Renal cortex interstitium (tissue), 15 donors: ENCODE data around the gene PDXP. TPM values are rescaled to one million over a fixed set of nuclear protein-coding genes. Genes with fewer than 3 reads are reported as not detected.
"Not testable (repeated sequence)": the region's sequence is repeated elsewhere in the genome, so short reads cannot be mapped to it uniquely, and the experiment has no call there.

ENCODE experiments used
- DNase-seq, 11 donors: peaks; one replicate each; pipeline ENCODE4 v3.0.0-alpha.2; 2013; ENCODE audit warnings: low read depth in 9 of 11, low spot score in 4 of 11; ENCODE audit errors: extremely low read depth in 1 of 11
- long read RNA-seq, 16 experiments: transcript quantifications; one replicate each; lab custom pipeline, GENCODE V29; 2026
- polyA plus RNA-seq, 3 donors: library from polyadenylated mRNA; unstranded; fragments of 120-200 nt; gene quantifications; one replicate each; pipeline ENCODE4 v1.2.1, GENCODE V29; 2013; ENCODE audit not compliant: insufficient read length in 3 of 3

PDXP gene, protein sequence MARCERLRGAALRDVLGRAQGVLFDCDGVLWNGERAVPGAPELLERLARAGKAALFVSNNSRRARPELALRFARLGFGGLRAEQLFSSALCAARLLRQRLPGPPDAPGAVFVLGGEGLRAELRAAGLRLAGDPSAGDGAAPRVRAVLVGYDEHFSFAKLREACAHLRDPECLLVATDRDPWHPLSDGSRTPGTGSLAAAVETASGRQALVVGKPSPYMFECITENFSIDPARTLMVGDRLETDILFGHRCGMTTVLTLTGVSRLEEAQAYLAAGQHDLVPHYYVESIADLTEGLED
- 10 to 100 TPM; 13.6 to 20.5 (median 17.7) TPM for polyA plus RNA-seq
- long read RNA-seq, donor 1, transcript PDXP-201 (2 exons, 2,010 nt), result major isoform, 11 of 11 reads
- long read RNA-seq, donor 1, partial matches to known transcripts, result 0 of 11 reads
- long read RNA-seq, donor 1, other reads (novel, unspliced or antisense), result 0 of 11 reads
- long read RNA-seq, donor 2, transcript PDXP-201 (2 exons, 2,010 nt), result major isoform, 9 of 9 reads
- long read RNA-seq, donor 2, partial matches to known transcripts, result 0 of 9 reads
- long read RNA-seq, donor 2, other reads (novel, unspliced or antisense), result 0 of 9 reads
- long read RNA-seq, donor 3, transcript PDXP-201 (2 exons, 2,010 nt), result major isoform, 13 of 13 reads
- long read RNA-seq, donor 3, partial matches to known transcripts, result 0 of 13 reads
- long read RNA-seq, donor 3, other reads (novel, unspliced or antisense), result 0 of 13 reads
- long read RNA-seq, donor 4, transcript PDXP-201 (2 exons, 2,010 nt), result major isoform, 5 of 5 reads
- long read RNA-seq, donor 4, partial matches to known transcripts, result 0 of 5 reads
- long read RNA-seq, donor 4, other reads (novel, unspliced or antisense), result 0 of 5 reads
- long read RNA-seq, donor 5, transcript PDXP-201 (2 exons, 2,010 nt), result major isoform, 20 of 20 reads
- long read RNA-seq, donor 5, partial matches to known transcripts, result 0 of 20 reads
- long read RNA-seq, donor 5, other reads (novel, unspliced or antisense), result 0 of 20 reads
- long read RNA-seq, donor 6, transcript PDXP-201 (2 exons, 2,010 nt), result major isoform, 14 of 14 reads
- long read RNA-seq, donor 6, partial matches to known transcripts, result 0 of 14 reads
- long read RNA-seq, donor 6, other reads (novel, unspliced or antisense), result 0 of 14 reads
- long read RNA-seq, donor 7, transcript PDXP-201 (2 exons, 2,010 nt), result major isoform, 12 of 12 reads
- long read RNA-seq, donor 7, partial matches to known transcripts, result 0 of 12 reads
- long read RNA-seq, donor 7, other reads (novel, unspliced or antisense), result 0 of 12 reads
- long read RNA-seq, donor 8, transcript PDXP-201 (2 exons, 2,010 nt), result major isoform, 20 of 20 reads
- long read RNA-seq, donor 8, partial matches to known transcripts, result 0 of 20 reads
- long read RNA-seq, donor 8, other reads (novel, unspliced or antisense), result 0 of 20 reads
- long read RNA-seq, donor 9, transcript PDXP-201 (2 exons, 2,010 nt), result major isoform, 14 of 14 reads
- long read RNA-seq, donor 9, partial matches to known transcripts, result 0 of 14 reads
- long read RNA-seq, donor 9, other reads (novel, unspliced or antisense), result 0 of 14 reads
- long read RNA-seq, donor 10, transcript PDXP-201 (2 exons, 2,010 nt), result major isoform, 9 of 9 reads
- long read RNA-seq, donor 10, partial matches to known transcripts, result 0 of 9 reads
- long read RNA-seq, donor 10, other reads (novel, unspliced or antisense), result 0 of 9 reads
- long read RNA-seq, donor 11, transcript PDXP-201 (2 exons, 2,010 nt), result major isoform, 12 of 12 reads
- long read RNA-seq, donor 11, partial matches to known transcripts, result 0 of 12 reads
- long read RNA-seq, donor 11, other reads (novel, unspliced or antisense), result 0 of 12 reads
- long read RNA-seq, donor 12, partial matches to known transcripts, result 0 of 4 reads
- long read RNA-seq, donor 12, other reads (novel, unspliced or antisense), result 0 of 4 reads
- long read RNA-seq, donor 13, transcript PDXP-201 (2 exons, 2,010 nt), result major isoform, 24 of 24 reads
- long read RNA-seq, donor 13, partial matches to known transcripts, result 0 of 24 reads
- long read RNA-seq, donor 13, other reads (novel, unspliced or antisense), result 0 of 24 reads
- long read RNA-seq, donor 14, partial matches to known transcripts, result 0 of 4 reads
- long read RNA-seq, donor 14, other reads (novel, unspliced or antisense), result 0 of 4 reads
- long read RNA-seq, donor 15, transcript PDXP-201 (2 exons, 2,010 nt), result major isoform, 6 of 6 reads
- long read RNA-seq, donor 15, partial matches to known transcripts, result 0 of 6 reads
- long read RNA-seq, donor 15, other reads (novel, unspliced or antisense), result 0 of 6 reads
- long read RNA-seq, donor 16, transcript PDXP-201 (2 exons, 2,010 nt), result major isoform, 36 of 36 reads
- long read RNA-seq, donor 16, partial matches to known transcripts, result 0 of 36 reads
- long read RNA-seq, donor 16, other reads (novel, unspliced or antisense), result 0 of 36 reads

GRCh38 chr22:37658133-37659065 lies at the start of gene PDXP:
Gene PDXP, plus strand, starts transcription at chr22:37658723. Its CDS starts 60 bp downstream, at chr22:37658783.
- peak; percentile 97 to 100 (median 99) for DNase-seq

DNA sequence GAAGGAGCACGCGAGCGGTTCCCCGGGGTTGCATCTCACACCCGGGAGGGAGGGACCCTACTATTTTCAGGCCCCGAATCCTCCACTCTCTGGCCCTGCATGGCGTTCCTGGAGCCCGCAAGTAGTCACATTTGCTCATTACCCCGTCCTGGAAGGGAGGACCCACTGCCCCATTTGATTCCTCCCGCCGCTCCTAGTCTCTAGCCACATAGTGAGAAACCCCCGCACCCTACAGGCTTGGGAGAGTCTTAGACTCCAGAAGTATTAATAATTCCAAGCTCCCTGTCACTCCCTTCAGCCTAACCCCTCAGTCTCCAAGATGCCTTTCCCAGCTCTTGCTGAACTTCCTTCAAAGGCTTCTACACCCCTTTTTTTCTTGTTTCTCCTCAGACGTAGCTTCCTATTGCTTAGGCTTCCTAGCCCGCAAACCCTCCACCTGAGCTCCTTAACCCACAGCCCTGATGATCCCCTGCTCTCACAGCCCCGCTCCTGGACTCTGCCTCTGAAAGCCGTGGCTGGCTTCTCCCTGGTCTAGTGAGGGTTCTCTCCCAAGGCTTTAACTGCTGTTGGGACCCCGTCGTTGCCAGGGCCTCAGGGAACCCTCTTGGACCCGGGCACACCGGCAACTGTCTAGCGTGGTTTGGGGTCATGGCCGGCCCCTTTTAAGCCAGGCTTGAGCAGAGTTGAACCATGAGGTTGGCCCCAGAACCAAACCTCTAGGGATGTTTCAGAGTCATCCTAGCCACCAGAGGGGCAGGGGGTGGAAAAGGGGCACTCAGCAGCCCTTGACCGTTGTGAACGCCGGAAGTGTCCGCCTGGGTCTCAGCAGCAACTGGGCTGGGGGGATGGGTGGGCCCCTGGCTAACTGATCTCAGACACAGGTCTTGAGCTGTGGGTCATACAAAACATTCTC lies 49.0 kb upstream of the PDXP start:
- DNase-seq, result no peak

GRCh38 chr22:37610153-37610475 lies 48.4 kb upstream of the PDXP start:
- DNase-seq, result not testable (repeated sequence)

GRCh38 chr22:37610480-37611129 lies 47.9 kb upstream of the PDXP start:
- DNase-seq, result no peak

DNA sequence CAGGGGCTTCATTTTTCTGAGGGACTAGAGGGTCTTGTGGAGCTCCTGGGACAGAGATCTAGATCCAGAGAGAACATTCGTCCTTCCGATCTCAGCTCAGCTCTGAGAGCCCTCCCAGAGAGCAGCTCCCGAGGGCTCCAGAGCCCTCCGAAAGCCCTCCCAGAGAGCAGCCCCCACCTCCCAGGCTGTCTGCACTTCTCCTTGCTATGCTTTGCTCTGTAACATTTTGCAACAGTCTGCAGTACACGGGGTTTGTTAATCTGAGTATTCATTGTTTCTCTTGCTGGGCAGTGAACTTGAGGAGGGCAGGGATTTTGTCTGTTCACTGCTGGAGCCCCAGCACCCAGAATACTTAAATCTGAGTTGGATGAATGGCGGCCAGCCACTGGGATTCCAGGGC lies 47.3 kb upstream of the PDXP start:
- no peak for DNase-seq

DNA sequence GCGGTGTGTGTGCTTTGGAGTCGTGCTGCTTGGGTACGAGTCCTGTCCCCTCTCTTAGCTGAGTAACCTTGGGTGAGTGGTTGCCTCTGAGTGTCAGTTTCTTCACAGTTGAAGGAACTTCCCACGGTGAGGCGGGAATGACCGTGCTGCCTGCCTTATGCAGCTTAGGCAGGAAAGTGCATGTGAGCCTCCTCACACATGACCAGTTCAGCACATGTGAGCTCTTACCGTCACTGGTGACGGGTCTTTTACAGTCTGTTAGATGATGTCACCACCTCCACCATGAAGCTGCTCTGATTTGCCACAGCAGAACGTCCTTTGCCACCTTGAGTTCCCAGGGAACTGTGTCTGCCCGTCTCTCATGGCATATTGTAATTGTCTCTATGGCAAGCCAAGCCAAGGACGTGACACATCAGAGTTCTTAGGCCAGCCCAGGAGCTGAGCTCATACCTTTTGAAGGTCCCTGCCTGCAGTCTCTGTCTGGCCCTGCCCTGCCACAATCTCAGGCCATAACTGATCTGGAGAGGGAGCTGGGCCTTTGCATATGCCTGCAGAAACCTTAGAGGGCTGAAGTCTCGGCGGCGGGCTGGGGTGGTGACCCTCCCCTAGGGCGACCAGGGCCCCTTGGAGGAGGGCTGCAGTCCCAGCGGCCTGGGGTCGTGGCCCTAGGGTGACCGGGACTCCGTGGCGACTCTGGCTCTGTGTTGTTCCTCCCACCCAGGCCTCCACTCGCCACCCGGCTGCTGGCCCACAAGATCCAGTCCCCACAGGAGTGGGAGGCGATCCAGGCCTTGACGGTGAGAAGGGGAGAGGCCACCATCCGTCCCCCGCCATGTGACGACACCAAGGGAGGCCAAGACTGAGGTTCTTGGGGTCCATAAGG lies 42.1 kb upstream of the PDXP start:
- no peak for DNase-seq

DNA sequence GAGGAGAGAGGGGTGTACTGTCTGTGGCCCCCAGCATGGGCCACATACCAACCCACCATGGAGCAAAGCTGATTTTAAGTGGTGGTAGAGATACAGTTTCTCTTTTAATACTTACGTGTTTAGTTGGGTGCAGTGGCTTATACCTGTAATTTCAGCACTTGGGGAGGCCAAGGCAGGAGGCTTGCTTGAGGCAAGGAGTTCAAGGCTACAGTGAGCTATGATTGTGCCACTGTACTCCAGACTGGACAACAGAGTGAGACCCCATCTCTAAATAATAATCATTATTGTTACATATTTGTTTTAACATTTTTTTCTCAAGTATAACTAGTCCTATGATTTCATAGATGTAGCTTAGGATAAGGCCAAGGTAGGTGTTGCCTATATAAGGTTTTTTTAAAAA lies 41.1 kb upstream of the PDXP start:
- no peak for DNase-seq

- no peak for DNase-seq
Measured at GRCh38 chr22:37618072-37618656, 40.4 kb upstream of the PDXP start.

GRCh38 chr22:37618674-37619073 lies 39.8 kb upstream of the PDXP start:
- DNase-seq, result no peak

DNA sequence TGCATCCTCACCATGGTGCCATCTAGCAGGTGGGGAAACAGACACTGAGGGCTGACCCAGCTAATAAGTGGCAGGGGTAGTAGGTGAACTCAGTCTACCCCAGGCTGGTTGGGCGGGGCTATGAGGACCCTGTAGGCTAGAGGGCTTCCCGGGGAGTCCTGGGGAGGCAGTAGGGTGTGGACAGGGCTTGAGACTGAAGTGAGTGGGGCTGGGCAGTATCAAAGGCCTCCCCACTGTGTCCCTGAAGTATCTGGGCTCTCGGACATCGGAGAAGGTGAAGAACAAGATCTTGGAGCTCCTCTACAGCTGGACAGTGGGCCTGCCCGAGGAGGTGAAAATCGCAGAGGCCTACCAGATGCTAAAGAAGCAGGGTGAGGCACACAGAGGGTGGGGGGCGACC lies 38.5 kb upstream of the PDXP start:
- no peak for DNase-seq

DNA sequence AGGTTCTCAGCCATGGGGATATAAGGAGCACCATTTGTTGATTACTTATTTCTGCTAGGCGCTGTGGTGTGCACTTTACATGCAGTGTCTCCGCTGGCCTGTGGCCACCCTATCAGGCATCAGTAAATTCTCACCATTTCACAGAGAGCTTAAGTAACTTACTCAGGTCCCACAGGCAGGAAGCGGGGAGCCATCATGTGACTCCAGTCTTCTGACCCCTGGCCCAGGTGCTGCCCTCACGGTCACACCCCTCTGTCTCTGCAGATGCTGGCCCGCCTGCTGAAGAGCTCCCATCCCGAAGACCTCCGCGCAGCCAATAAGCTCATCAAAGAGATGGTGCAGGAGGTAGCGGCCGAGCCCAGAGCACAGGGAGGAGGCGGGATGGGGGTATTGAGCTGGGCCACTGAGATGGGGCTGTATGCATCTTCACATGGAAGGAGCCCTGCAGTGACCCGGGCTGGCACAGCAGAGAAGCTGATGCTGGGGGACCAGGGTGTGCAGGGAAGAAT lies 37.1 kb upstream of the PDXP start:
- no peak for DNase-seq

DNA sequence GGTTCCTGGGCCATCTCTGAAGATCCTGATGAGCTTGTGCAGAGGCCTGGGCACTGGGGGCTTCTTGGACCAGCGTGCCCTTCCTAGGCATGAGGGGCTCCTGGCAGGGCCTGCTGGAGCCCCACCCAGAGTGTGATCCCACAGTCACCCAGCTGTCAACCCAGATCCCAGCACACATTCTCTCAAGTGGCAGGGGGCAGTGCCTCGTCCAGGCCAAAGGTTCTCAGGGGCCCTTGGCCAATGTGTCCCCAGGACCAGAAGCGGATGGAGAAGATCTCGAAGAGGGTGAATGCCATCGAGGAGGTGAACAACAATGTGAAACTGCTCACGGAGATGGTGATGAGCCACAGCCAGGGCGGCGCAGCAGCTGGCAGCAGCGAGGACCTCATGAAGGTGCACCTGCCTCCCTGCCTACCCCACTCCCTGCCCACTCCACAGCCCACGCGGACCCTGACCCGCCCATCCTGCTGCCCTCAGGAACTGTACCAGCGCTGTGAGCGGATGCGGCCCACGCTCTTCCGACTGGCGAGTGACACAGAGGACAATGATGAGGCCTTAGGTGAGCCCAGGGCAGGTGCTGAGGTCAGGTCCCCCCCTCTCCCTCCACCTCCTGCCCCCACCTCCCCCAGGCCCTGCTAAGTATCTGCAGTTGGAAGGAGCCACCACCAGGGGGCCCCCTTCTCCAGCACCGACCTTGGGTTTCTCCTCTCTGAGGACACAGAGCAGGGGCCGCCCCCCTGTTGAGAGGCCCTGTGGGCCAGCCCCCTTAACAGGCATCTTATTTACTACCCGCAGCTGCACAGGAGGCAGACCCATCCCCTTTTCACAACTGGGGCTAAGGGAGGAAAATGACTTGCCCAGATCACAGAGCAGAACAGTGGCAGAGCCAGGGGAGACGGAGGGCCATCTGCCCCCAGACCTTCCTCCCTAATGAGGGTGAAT lies 35.2 kb upstream of the PDXP start:
- DNase-seq, result peak in 1 of 11 donors; percentile 73
